Mesendoderm (in vitro differentiated cells): ENCODE data around the gene RELT.

Experiments used
- DNase-seq: peaks from one replicate; pipeline ENCODE4 v3.0.0; 2013
- H2AK5ac ChIP-seq: 2 replicates; pipeline ENCODE4 v1.6.1; 2013; ENCODE audit warnings: low read length, inconsistent platforms
- H2BK120ac ChIP-seq: 2 replicates; pipeline ENCODE4 v1.6.1; 2013; ENCODE audit warnings: low read depth, mild to moderate bottlenecking, low read length, moderate library complexity, mixed read lengths
- H2BK15ac ChIP-seq: replicated peaks from 2 replicates; pipeline ENCODE4 v1.6.1; 2013; ENCODE audit warnings: low read depth, mild to moderate bottlenecking, moderate library complexity
- H2BK5ac ChIP-seq: 2 replicates; pipeline ENCODE4 v1.6.1; 2013; ENCODE audit warnings: low read length, inconsistent platforms
- H3K18ac ChIP-seq: 2 replicates; pipeline ENCODE4 v1.6.1; 2013; ENCODE audit warnings: mild to moderate bottlenecking, low read length, mixed read lengths
- H3K23ac ChIP-seq: one replicate; pipeline ENCODE4 v1.6.1; 2013; ENCODE audit warnings: low read length
- H3K27ac ChIP-seq: 2 replicates; pipeline ENCODE4 v1.5.1; 2013; ENCODE audit warnings: low read depth, mild to moderate bottlenecking, inconsistent platforms, low read length, moderate library complexity
- H3K27me3 ChIP-seq: 2 replicates; pipeline ENCODE4 v1.6.1; 2013; ENCODE audit warnings: low read length, control low read depth, mild to moderate bottlenecking, inconsistent platforms; ENCODE audit not compliant: insufficient read depth, poor library complexity
- H3K36me3 ChIP-seq: 2 replicates; pipeline ENCODE4 v1.6.1; 2013; ENCODE audit warnings: low read length, inconsistent platforms; ENCODE audit not compliant: control insufficient read depth, insufficient read depth
- H3K4ac ChIP-seq: one replicate; pipeline ENCODE4 v1.6.1; 2013; ENCODE audit warnings: low read depth, mild to moderate bottlenecking, low read length, moderate library complexity
- H3K4me1 ChIP-seq: 2 replicates; pipeline ENCODE4 v1.6.1; 2013; ENCODE audit warnings: low read depth, low read length, inconsistent platforms; ENCODE audit not compliant: control insufficient read depth
- H3K4me2 ChIP-seq: 2 replicates; pipeline ENCODE4 v1.6.1; 2013; ENCODE audit warnings: low read length
- H3K4me3 ChIP-seq: 2 replicates; pipeline ENCODE4 v1.5.1; 2013; ENCODE audit warnings: mild to moderate bottlenecking, low read length
- H3K56ac ChIP-seq: one replicate; pipeline ENCODE4 v1.6.1; 2013; ENCODE audit warnings: low read length
- H3K79me1 ChIP-seq: 2 replicates; pipeline ENCODE4 v1.6.1; 2013; ENCODE audit warnings: low read length, inconsistent platforms
- H3K79me2 ChIP-seq: 2 replicates; pipeline ENCODE4 v1.6.1; 2013; ENCODE audit warnings: mild to moderate bottlenecking, low read length; ENCODE audit not compliant: control insufficient read depth, insufficient read depth
- H3K9ac ChIP-seq: 2 replicates; pipeline ENCODE4 v1.6.1; 2013; ENCODE audit warnings: low read length, inconsistent platforms
- H4K5ac ChIP-seq: one replicate; pipeline ENCODE4 v1.6.1; 2013; ENCODE audit warnings: low read length
- H4K8ac ChIP-seq: one replicate; pipeline ENCODE4 v1.6.1; 2013; ENCODE audit warnings: low read depth, mild to moderate bottlenecking, control low read depth, low read length, moderate library complexity
- WGBS: extraction: QIAGEN DNeasy Blood & Tissue Kit; methylation state at CpG from one replicate; pipeline ENCODE4 v1.1.7; 2013; ENCODE audit warnings: low lambda C conversion rate, missing lambda C conversion rate; ENCODE audit not compliant: insufficient coverage; ENCODE audit errors: extremely low coverage; 5-methylcytosine and 5-hydroxymethylcytosine counted together

The RELT gene

GRCh38 chr11:73374151-73374550 is 2.0 kb upstream of the RELT start:
- no peak overlapping the region for H4K5ac ChIP-seq
- no peaks in the 10 kb centered on the region for H3K79me2 ChIP-seq
- H2BK5ac ChIP-seq: no peak overlapping the region
- WGBS: no CpG with 5 or more reads among the region's 4 CpGs
- H3K4me2 ChIP-seq: no peak overlapping the region
- no peak overlapping the region for H3K18ac ChIP-seq
- H3K23ac ChIP-seq: no peak overlapping the region
- no peak for DNase-seq
- H3K36me3 ChIP-seq: no peaks in the 10 kb centered on the region
- H4K8ac ChIP-seq: no peak overlapping the region
- peaks cover 6% of the 10 kb centered on the region for H3K79me1 ChIP-seq
- no peak overlapping the region for H3K9ac ChIP-seq
- no peaks in the 10 kb centered on the region for H3K27me3 ChIP-seq
- no peak overlapping the region for H3K56ac ChIP-seq
- no peak overlapping the region for H2AK5ac ChIP-seq
- H2BK120ac ChIP-seq: no peak overlapping the region
- H3K4ac ChIP-seq: no peak overlapping the region
- no peak overlapping the region for H2BK15ac ChIP-seq
- H3K4me1 ChIP-seq: no peaks in the 10 kb centered on the region
- no peak overlapping the region for H3K27ac ChIP-seq
- H3K4me3 ChIP-seq: no peak overlapping the region

- peak overlapping the region; percentile 10 for H3K9ac ChIP-seq
- no peak overlapping the region for H2AK5ac ChIP-seq
- no peak overlapping the region for H3K4ac ChIP-seq
- H3K23ac ChIP-seq: no peak overlapping the region
- no peaks in the 10 kb centered on the region for H3K4me1 ChIP-seq
- no peaks in the 10 kb centered on the region for H3K27me3 ChIP-seq
- H4K8ac ChIP-seq: no peak overlapping the region
- H3K36me3 ChIP-seq: no peaks in the 10 kb centered on the region
- H3K27ac ChIP-seq: no peak overlapping the region
- H2BK5ac ChIP-seq: no peak overlapping the region
- H3K18ac ChIP-seq: no peak overlapping the region
- H3K4me3 ChIP-seq: no peak overlapping the region
- DNase-seq: no peak
- peaks cover 15% of the 10 kb centered on the region for H3K79me1 ChIP-seq
- peak overlapping the region; percentile 59 for H3K56ac ChIP-seq
- H2BK120ac ChIP-seq: no peak overlapping the region
- no CpG with 5 or more reads among the region's 6 CpGs for WGBS
- H2BK15ac ChIP-seq: no peak overlapping the region
- H3K79me2 ChIP-seq: peaks cover 2% of the 10 kb centered on the region
- H3K4me2 ChIP-seq: no peak overlapping the region
- H4K5ac ChIP-seq: peak overlapping the region; percentile 35
These were observed 404 bp upstream of the RELT start for GRCh38 chr11:73375830-73376159.

DNA sequence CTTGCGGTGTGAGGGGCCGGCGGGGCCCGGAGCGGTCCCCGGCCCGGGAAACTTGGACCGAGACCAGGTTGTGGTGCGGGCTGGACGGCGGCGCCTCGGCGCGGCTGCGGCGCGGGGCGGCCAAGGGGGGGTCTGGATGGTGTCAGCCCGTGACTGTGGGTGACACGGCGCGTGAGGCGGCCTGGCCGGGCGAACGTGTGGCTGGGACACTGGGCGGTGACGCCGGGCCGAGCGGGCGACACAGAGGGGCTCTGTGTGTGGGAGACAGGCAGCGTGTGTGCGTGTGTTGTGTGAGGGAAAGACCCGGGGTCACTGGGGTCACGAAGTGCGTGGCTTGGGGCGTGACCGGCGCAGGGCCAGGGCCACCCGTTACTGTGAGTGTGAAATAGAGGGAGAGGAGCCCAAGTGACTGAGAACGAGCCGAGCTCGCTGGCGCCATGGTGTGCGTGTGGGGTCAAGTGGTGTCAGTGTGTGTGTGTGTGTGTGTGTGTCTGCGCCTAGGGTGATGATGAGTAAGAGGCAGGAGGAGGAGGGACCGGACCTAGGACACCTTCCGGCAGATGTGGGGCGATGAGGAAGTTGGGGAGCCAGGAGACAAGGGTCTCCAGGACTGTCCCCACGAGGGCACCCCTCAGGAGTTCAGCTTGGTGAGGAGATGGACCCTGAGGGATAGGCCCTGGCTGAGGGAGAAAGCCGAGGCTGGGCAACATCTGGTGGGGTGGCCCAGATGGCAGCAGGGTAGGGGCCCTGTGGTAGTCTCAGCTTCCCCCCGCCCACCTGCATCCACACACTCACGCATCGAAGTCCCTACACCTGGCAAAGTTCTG is 817 bp downstream of the RELT start:
- Histone ChIP-seq H3K9ac (peak overlapping the region; percentile 91), H3K79me2 (peaks cover 2% of the 10 kb centered on the region), H2BK15ac (no peak overlapping the region), H3K4ac (no peak overlapping the region), H3K4me2 (peak overlapping the region; percentile 39), H3K79me1 (peaks cover 19% of the 10 kb centered on the region), H3K27ac (no peak overlapping the region), H4K5ac (no peak overlapping the region), H3K56ac (peak overlapping the region; percentile 93), H3K23ac (peak overlapping the region; percentile 61), H2AK5ac (no peak overlapping the region), H3K27me3 (no peaks in the 10 kb centered on the region), H3K18ac (peak overlapping the region; percentile 54), H3K4me3 (peak overlapping the region; percentile 86), H3K4me1 (no peaks in the 10 kb centered on the region), H4K8ac (no peak overlapping the region), H3K36me3 (no peaks in the 10 kb centered on the region), H2BK5ac (no peak overlapping the region), H2BK120ac (no peak overlapping the region)
- no CpG with 5 or more reads among the region's 56 CpGs for WGBS
- peak; percentile 74 for DNase-seq

DNA sequence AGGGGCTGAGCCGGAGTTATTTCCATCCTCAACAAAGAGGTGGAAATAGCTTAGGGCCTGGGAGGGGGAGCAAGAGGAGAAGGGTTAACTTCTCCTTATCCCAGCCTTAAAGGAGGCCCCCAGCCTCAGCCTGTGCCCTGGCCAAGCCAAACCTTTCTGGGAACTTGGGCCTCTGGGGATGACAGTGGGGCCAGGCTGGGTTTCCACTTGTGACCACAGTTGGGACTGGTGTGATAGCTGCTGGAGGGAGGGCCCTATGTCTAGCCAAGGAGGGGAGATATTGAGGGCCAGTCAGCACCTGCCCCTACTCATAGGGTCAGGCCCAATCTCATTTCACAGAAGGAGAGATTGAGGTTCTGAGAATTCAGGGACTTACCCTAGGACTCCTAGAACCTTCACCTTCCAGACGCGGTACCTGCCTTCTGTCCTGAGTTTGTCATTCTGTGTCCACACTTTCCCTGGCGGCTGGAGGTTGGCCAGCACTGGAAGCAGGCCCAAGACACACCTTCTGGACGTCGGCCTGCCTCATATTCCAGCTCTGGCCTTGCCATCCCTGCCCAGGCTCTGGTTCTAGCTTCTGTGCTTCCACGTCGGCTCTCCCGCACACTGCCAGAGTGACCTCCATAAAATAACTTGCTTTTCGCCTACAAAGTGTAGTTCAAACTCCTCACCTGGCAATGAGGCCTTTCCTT is 3.1 kb downstream of the RELT start:
- no peak overlapping the region for H2BK15ac ChIP-seq
- H2BK120ac ChIP-seq: no peak overlapping the region
- no peak overlapping the region for H3K23ac ChIP-seq
- no peaks in the 10 kb centered on the region for H3K4me1 ChIP-seq
- H3K9ac ChIP-seq: no peak overlapping the region
- no peak overlapping the region for H4K5ac ChIP-seq
- WGBS: no CpG with 5 or more reads among the region's 10 CpGs
- no peak overlapping the region for H4K8ac ChIP-seq
- H3K36me3 ChIP-seq: no peaks in the 10 kb centered on the region
- no peak overlapping the region for H3K4me3 ChIP-seq
- no peak overlapping the region for H2BK5ac ChIP-seq
- H3K79me2 ChIP-seq: peaks cover 2% of the 10 kb centered on the region
- no peaks in the 10 kb centered on the region for H3K27me3 ChIP-seq
- H3K27ac ChIP-seq: no peak overlapping the region
- no peak overlapping the region for H3K18ac ChIP-seq
- H2AK5ac ChIP-seq: no peak overlapping the region
- H3K79me1 ChIP-seq: peaks cover 23% of the 10 kb centered on the region
- H3K56ac ChIP-seq: no peak overlapping the region
- H3K4me2 ChIP-seq: no peak overlapping the region
- H3K4ac ChIP-seq: no peak overlapping the region
- no peak for DNase-seq

- H3K79me2 ChIP-seq: peaks cover 2% of the 10 kb centered on the region
- no peak overlapping the region for H3K4me3 ChIP-seq
- no peaks in the 10 kb centered on the region for H3K4me1 ChIP-seq
- H3K56ac ChIP-seq: no peak overlapping the region
- no peaks in the 10 kb centered on the region for H3K36me3 ChIP-seq
- H3K79me1 ChIP-seq: peaks cover 23% of the 10 kb centered on the region
- WGBS: no CpG with 5 or more reads among the region's 7 CpGs
- no peak overlapping the region for H2AK5ac ChIP-seq
- no peak overlapping the region for H4K5ac ChIP-seq
- DNase-seq: no peak
- H3K23ac ChIP-seq: no peak overlapping the region
- no peak overlapping the region for H2BK5ac ChIP-seq
- no peaks in the 10 kb centered on the region for H3K27me3 ChIP-seq
- H3K27ac ChIP-seq: no peak overlapping the region
- H2BK120ac ChIP-seq: no peak overlapping the region
- H3K4me2 ChIP-seq: no peak overlapping the region
- H4K8ac ChIP-seq: no peak overlapping the region
- H3K4ac ChIP-seq: no peak overlapping the region
- no peak overlapping the region for H3K18ac ChIP-seq
- no peak overlapping the region for H2BK15ac ChIP-seq
- H3K9ac ChIP-seq: no peak overlapping the region
These were observed 4.1 kb downstream of the RELT start for GRCh38 chr11:73380331-73380730.
